Measurements from ENCODE around the gene CASK.
A peak's percentile ranks its signal among the peaks of the same experiment; 100 is the strongest.
"Not testable (repeated sequence)": the region's sequence is repeated elsewhere in the genome, so short reads cannot be mapped to it uniquely, and the experiment has no call there.

Gene CASK

GRCh38 chrX:41722816-41723618 lies 200.3 kb downstream of the CASK start:
- DNase-seq = no peak

GRCh38 chrX:41722214-41722613 lies 201.1 kb downstream of the CASK start:
- DNase-seq = no peak

GRCh38 chrX:41721590-41721989 lies 201.8 kb downstream of the CASK start:
- DNase-seq = no peak

GRCh38 chrX:41720125-41720779 lies 203.1 kb downstream of the CASK start:
- DNase-seq = peak in 1 of 2 donors; percentile 18

GRCh38 chrX:41719610-41720009 lies 203.7 kb downstream of the CASK start:
- not testable (repeated sequence) for DNase-seq

- no peak for DNase-seq
These were observed 204.7 kb downstream of the CASK start for GRCh38 chrX:41718481-41719235.

GRCh38 chrX:41716767-41717473 lies 206.4 kb downstream of the CASK start:
- no peak for DNase-seq

- DNase-seq = no peak
These were observed 207.1 kb downstream of the CASK start for GRCh38 chrX:41716222-41716621.

GRCh38 chrX:41711021-41711667 lies 212.2 kb downstream of the CASK start:
- DNase-seq = no peak

- no peak for DNase-seq
These were observed 214.9 kb downstream of the CASK start for GRCh38 chrX:41708486-41708885.

- DNase-seq = no peak
These were observed 216.1 kb downstream of the CASK start for GRCh38 chrX:41707218-41707617.

- DNase-seq = no peak
These were observed 217.5 kb downstream of the CASK start for GRCh38 chrX:41705680-41706374.

- no peak for DNase-seq
These were observed 218.3 kb downstream of the CASK start for GRCh38 chrX:41705042-41705441.

GRCh38 chrX:41703574-41704029 lies 219.8 kb downstream of the CASK start:
- DNase-seq = no peak

GRCh38 chrX:41695426-41695825 lies 227.9 kb downstream of the CASK start:
- no peak for DNase-seq

- no peak for DNase-seq
These were observed 230.3 kb downstream of the CASK start for GRCh38 chrX:41693024-41693423.

GRCh38 chrX:41692162-41692749 lies 231.1 kb downstream of the CASK start:
- DNase-seq = no peak

GRCh38 chrX:41689711-41690110 lies 233.6 kb downstream of the CASK start:
- no peak for DNase-seq

- no peak for DNase-seq
These were observed 234.5 kb downstream of the CASK start, which contains the start of gene GPR34 for GRCh38 chrX:41688835-41689234. Gene GPR34 (plus strand): TSS chrX:41688973. CDS start chrX:41695634, 6,661 bp downstream.

GRCh38 chrX:41688156-41688555 lies 235.2 kb downstream of the CASK start:
- DNase-seq = no peak

GRCh38 chrX:41686788-41687187 lies 236.6 kb downstream of the CASK start:
- no peak for DNase-seq
